ENCODE results near the gene KIDINS220. TPM values are rescaled to one million over a fixed set of nuclear protein-coding genes. Genes with fewer than 3 reads are reported as not detected.

The KIDINS220 gene
- total and polyA plus RNA-seq, 2 of the 13 experiments (the other 11 are each of a cell fraction or from before 2014, with no cell fraction given), result 25.2 to 32.3 TPM

DNA sequence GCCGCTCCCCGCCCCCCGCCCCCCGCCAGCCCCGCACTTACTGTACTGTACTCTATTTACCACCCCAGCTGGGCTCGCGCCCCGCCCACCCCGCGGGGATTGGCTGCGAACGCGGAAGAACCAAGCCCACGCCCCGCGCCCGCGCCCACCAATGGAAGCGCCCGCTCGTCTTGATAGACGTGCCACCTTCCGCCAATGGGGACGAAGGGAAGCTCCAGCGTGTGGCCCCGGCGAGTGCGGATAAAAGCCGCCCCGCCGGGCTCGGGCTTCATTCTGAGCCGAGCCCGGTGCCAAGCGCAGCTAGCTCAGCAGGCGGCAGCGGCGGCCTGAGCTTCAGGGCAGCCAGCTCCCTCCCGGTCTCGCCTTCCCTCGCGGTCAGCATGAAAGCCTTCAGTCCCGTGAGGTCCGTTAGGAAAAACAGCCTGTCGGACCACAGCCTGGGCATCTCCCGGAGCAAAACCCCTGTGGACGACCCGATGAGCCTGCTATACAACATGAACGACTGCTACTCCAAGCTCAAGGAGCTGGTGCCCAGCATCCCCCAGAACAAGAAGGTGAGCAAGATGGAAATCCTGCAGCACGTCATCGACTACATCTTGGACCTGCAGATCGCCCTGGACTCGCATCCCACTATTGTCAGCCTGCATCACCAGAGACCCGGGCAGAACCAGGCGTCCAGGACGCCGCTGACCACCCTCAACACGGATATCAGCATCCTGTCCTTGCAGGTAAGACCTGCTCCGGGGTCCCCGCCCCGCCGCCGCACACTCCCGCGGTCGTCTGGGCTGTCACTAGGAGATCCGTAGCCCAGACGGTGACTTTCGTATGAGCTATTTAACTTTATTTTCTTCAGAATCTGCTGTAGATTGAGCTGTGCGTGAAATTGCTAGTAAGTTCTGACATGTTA is 155.4 kb downstream of the KIDINS220 start, which contains the start of gene ID2 (continued):
- TF ChIP-seq RORA (CRISPR knock-in tag; IDR thresholded peaks at IDR 0.05) (no peak), ZNF292 (CRISPR knock-in tag; IDR thresholded peaks at IDR 0.05; ENCODE audit: borderline replicate concordance, low read depth) (0 out of 2 replicates have a peak, but pooled peaks have one; percentile 32), MEIS1 (CRISPR knock-in tag; IDR thresholded peaks at IDR 0.05; ENCODE audit: borderline replicate concordance) (peak; percentile 74), RFX1 (IDR thresholded peaks at IDR 0.05) (no peak), PAX8 (CRISPR knock-in tag; IDR thresholded peaks at IDR 0.05; ENCODE audit: borderline replicate concordance) (0 out of 2 replicates have a peak, but pooled peaks have one; percentile 67), ZNF232 (CRISPR knock-in tag; IDR thresholded peaks at IDR 0.05; ENCODE audit: borderline replicate concordance) (peak; percentile 93; the same call in 1 of the 2 replicates), KDM5B (CRISPR knock-in tag; IDR thresholded peaks at IDR 0.05; ENCODE audit: borderline replicate concordance) (peak; percentile 94; the same call in 1 of the 2 replicates), ZNF549 (CRISPR knock-in tag; IDR thresholded peaks at IDR 0.05) (0 out of 2 replicates have a peak, but pooled peaks have one; percentile 62), IKZF1 (IDR thresholded peaks at IDR 0.05) (no peak), BHLHE40 (IDR thresholded peaks at IDR 0.05; ENCODE audit: low read length) (peak; percentile 93)
- TF ChIP-seq, protein P1, sequence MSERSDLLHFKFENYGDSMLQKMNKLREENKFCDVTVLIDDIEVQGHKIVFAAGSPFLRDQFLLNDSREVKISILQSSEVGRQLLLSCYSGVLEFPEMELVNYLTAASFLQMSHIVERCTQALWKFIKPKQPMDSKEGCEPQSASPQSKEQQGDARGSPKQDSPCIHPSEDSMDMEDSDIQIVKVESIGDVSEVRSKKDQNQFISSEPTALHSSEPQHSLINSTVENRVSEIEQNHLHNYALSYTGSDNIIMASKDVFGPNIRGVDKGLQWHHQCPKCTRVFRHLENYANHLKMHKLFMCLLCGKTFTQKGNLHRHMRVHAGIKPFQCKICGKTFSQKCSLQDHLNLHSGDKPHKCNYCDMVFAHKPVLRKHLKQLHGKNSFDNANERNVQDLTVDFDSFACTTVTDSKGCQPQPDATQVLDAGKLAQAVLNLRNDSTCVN (CRISPR knock-in tag; IDR thresholded peaks at IDR 0.05; ENCODE audit: borderline replicate concordance), result peak; percentile 93
- TF ChIP-seq, protein P2, sequence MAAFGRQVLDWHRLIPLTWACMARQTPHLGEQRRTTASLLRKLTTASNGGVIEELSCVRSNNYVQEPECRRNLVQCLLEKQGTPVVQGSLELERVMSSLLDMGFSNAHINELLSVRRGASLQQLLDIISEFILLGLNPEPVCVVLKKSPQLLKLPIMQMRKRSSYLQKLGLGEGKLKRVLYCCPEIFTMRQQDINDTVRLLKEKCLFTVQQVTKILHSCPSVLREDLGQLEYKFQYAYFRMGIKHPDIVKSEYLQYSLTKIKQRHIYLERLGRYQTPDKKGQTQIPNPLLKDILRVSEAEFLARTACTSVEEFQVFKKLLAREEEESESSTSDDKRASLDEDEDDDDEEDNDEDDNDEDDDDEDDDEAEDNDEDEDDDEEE (CRISPR knock-in tag; IDR thresholded peaks at IDR 0.05), result peak; percentile 92; the same call in 1 of the 2 replicates
- TF ChIP-seq, protein P3, sequence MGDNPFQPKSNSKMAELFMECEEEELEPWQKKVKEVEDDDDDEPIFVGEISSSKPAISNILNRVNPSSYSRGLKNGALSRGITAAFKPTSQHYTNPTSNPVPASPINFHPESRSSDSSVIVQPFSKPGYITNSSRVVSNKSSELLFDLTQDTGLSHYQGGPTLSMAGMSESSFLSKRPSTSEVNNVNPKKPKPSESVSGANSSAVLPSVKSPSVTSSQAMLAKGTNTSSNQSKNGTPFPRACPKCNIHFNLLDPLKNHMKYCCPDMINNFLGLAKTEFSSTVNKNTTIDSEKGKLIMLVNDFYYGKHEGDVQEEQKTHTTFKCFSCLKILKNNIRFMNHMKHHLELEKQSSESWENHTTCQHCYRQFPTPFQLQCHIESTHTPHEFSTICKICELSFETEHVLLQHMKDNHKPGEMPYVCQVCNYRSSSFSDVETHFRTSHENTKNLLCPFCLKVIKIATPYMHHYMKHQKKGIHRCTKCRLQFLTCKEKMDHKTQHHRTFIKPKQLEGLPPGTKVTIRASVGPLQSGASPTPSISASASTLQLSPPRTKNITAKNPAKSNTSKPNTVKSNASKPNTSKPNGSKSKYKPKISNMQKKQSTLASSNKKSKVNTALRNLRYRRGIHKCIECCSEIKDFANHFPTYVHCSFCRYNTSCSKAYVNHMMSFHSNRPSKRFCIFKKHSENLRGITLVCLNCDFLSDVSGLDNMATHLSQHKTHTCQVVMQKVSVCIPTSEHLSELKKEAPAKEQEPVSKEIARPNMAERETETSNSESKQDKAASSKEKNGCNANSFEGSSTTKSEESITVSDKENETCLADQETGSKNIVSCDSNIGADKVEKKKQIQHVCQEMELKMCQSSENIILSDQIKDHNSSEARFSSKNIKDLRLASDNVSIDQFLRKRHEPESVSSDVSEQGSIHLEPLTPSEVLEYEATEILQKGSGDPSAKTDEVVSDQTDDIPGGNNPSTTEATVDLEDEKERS (CRISPR knock-in tag; IDR thresholded peaks at IDR 0.05), result peak; percentile 69
- TF ChIP-seq, protein P4, sequence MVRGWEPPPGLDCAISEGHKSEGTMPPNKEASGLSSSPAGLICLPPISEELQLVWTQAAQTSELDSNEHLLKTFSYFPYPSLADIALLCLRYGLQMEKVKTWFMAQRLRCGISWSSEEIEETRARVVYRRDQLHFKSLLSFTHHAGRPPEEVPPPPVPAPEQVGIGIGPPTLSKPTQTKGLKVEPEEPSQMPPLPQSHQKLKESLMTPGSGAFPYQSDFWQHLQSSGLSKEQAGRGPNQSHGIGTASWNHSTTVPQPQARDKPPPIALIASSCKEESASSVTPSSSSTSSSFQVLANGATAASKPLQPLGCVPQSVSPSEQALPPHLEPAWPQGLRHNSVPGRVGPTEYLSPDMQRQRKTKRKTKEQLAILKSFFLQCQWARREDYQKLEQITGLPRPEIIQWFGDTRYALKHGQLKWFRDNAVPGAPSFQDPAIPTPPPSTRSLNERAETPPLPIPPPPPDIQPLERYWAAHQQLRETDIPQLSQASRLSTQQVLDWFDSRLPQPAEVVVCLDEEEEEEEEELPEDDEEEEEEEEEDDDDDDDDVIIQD (CRISPR knock-in tag; IDR thresholded peaks at IDR 0.05; ENCODE audit: low read depth), result peak; percentile 49; the same call in 1 of the 2 replicates
- TF ChIP-seq, protein P5, sequence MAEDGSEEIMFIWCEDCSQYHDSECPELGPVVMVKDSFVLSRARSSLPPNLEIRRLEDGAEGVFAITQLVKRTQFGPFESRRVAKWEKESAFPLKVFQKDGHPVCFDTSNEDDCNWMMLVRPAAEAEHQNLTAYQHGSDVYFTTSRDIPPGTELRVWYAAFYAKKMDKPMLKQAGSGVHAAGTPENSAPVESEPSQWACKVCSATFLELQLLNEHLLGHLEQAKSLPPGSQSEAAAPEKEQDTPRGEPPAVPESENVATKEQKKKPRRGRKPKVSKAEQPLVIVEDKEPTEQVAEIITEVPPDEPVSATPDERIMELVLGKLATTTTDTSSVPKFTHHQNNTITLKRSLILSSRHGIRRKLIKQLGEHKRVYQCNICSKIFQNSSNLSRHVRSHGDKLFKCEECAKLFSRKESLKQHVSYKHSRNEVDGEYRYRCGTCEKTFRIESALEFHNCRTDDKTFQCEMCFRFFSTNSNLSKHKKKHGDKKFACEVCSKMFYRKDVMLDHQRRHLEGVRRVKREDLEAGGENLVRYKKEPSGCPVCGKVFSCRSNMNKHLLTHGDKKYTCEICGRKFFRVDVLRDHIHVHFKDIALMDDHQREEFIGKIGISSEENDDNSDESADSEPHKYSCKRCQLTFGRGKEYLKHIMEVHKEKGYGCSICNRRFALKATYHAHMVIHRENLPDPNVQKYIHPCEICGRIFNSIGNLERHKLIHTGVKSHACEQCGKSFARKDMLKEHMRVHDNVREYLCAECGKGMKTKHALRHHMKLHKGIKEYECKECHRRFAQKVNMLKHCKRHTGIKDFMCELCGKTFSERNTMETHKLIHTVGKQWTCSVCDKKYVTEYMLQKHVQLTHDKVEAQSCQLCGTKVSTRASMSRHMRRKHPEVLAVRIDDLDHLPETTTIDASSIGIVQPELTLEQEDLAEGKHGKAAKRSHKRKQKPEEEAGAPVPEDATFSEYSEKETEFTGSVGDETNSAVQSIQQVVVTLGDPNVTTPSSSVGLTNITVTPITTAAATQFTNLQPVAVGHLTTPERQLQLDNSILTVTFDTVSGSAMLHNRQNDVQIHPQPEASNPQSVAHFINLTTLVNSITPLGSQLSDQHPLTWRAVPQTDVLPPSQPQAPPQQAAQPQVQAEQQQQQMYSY (CRISPR knock-in tag; IDR thresholded peaks at IDR 0.05), result peak; percentile 72

Measured in HepG2 (cell line).